Measurements from ENCODE around the gene TTC22. TPM values are rescaled to one million over a fixed set of nuclear protein-coding genes. Genes with fewer than 3 reads are reported as not detected.

The TTC22 gene
- total RNA-seq, 1 experiment from 2014 or later, result 0.63 TPM

GRCh38 chr1:54806931-54807611 lies 5.9 kb upstream of the TTC22 start (continued):
- TF ChIP-seq ZNF281 (CRISPR knock-in tag; IDR thresholded peaks at IDR 0.05) (no peak), MXD4 (CRISPR knock-in tag; IDR thresholded peaks at IDR 0.05; ENCODE audit: borderline replicate concordance) (no peak), TCF7 (CRISPR knock-in tag; IDR thresholded peaks at IDR 0.05; ENCODE audit: low read depth) (no peak), ZNF423 (CRISPR knock-in tag; IDR thresholded peaks at IDR 0.05) (no peak), ZNF416 (CRISPR knock-in tag; IDR thresholded peaks at IDR 0.05) (no peak), JUN (CRISPR knock-in tag; IDR thresholded peaks at IDR 0.05) (no peak)

GRCh38 chr1:54805981-54806381 lies 4.9 kb upstream of the TTC22 start:
- ChIA-PET CTCF (interaction anchor here (1.0 to 1.7 kb wide), 2 partner anchors 216 to 307 kb away, joined by 3 to 7 read pairs; no protein-coding TSS in a partner anchor), POLR2A (no interaction called here)
- Mint-ChIP-seq H3K4me1 (0 out of 2 replicates have a peak, but pooled peaks cover 4% of the 10 kb centered on the region), H3K4me3 (no peak overlapping the region), H3K27ac (no peak overlapping the region), H3K36me3 (no peaks in the 10 kb centered on the region), H3K27me3 (ENCODE audit: low read depth) (peaks cover 13% of the 10 kb centered on the region), H3K9me3 (no peaks in the 10 kb centered on the region)
- ATAC-seq, result no peak
- no peak for TF ChIP-seq ZNF232 (CRISPR knock-in tag; IDR thresholded peaks at IDR 0.05)
- TF ChIP-seq ZNF425 (CRISPR knock-in tag; conservative IDR thresholded peaks at IDR 0.05), result no peak
- no peak for TF ChIP-seq ETV6 (CRISPR knock-in tag; IDR thresholded peaks at IDR 0.05)
- no peak for TF ChIP-seq ELF4 (CRISPR knock-in tag; IDR thresholded peaks at IDR 0.05; ENCODE audit: low read depth)
- TF ChIP-seq PRRX2 (CRISPR knock-in tag; IDR thresholded peaks at IDR 0.05), result no peak
- TF ChIP-seq PREB (CRISPR knock-in tag; IDR thresholded peaks at IDR 0.05; ENCODE audit: borderline replicate concordance), result no peak
- TF ChIP-seq SMAD3 (CRISPR knock-in tag; IDR thresholded peaks at IDR 0.05; ENCODE audit: borderline replicate concordance), result no peak
- no peak for TF ChIP-seq OVOL2 (CRISPR knock-in tag; IDR thresholded peaks at IDR 0.05; ENCODE audit: borderline replicate concordance)
- TF ChIP-seq MXD4 (CRISPR knock-in tag; IDR thresholded peaks at IDR 0.05; ENCODE audit: borderline replicate concordance), result no peak
- no peak for TF ChIP-seq SP1 (CRISPR knock-in tag; conservative IDR thresholded peaks at IDR 0.05)
- TF ChIP-seq ZNF512 (CRISPR knock-in tag; IDR thresholded peaks at IDR 0.05; ENCODE audit: borderline replicate concordance), result no peak
- no peak for TF ChIP-seq ATF6 (CRISPR knock-in tag; IDR thresholded peaks at IDR 0.05)
- TF ChIP-seq NFYB (CRISPR knock-in tag; conservative IDR thresholded peaks at IDR 0.05; ENCODE audit: low read depth), result no peak
- DNase-seq (ENCODE audit: low spot score), result no peak
